Measurements from ENCODE around the gene KIAA0930. TPM values are rescaled to one million over a fixed set of nuclear protein-coding genes. Genes with fewer than 3 reads are reported as not detected.
A peak's percentile ranks its signal among the peaks of the same experiment; 100 is the strongest.

KIAA0930 gene
- total RNA-seq, 1 donor, result 68.7 TPM

DNA sequence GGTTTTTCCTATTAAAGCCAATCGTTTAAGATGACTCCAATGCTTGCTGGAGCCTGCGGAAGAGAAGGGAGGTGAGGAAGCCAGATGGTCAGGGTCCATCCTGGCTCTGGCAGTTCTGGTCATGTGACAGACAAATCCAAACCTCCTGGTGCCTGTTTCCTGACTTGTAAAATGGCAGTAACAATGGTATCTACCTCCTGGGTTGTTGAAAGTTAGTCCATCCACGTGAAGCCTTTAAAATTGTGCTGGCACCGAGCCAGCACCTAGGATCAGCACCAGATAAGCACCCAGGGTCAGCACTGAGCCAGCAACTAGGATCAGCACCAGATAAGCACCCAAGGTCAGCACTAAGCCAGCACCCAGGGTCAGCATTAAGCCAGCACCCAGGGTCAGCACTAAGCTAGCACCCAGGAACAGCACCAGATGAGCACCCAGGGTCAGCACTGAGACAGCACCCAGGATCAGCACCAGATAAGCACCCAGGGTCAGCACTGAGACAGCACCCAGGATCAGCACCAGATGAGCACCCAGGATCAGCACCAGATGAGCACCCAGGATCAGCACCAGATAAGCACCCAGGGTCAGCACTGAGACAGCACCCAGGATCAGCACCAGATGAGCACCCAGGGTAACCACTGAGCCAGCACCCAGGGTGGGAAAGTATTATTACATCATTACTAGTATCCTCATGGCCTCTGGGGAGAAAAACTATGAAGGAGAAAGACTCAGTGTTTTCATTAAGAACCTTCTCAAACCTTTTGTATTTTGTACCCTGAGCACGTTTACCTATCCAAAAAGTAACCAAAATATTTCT is 17.2 kb downstream of the KIAA0930 start:
- DNase-seq (ENCODE audit: low read depth in 2 of 3, low spot score in 2 of 3), result no peak

DNA sequence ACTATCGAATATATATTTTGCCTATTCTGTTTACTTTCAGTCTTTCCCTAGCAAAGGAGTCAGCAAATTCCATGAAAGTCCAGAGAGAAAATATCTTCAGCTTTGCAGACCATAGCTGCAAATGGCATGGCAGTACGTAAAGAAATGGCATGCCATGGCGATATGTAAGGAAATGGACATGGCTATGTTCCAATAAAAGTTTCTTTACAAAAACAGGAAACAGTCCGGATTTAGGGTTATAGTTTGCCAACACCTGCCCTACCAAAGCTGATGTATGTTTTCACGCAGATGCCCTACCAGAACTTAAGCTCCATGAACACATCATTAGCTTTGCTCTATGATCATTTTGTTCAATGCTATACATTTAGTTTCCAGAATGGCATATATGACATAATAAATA is 19.5 kb downstream of the KIAA0930 start:
- DNase-seq (ENCODE audit: low read depth in 2 of 3, low spot score in 2 of 3), result peak in 1 of 3 donors; percentile 23

DNA sequence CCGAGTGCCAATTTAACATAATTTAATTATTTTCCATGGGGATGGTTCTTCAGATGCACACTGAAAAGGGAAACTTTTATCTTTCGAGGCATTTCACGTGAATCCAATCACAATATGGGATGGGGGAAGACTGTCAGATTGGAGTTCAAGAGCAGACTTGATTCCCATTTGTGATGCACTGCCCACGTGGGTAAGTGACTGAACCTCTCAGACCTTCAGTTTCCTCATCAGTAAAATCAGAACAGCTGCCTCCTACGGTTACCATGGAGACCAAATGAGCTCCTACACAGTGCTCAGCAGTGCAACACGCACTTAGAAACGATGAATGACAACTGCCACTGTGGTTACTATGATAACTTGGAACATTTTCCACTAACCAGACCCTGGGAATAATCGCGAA is 21.7 kb downstream of the KIAA0930 start:
- DNase-seq (ENCODE audit: low read depth in 2 of 3, low spot score in 2 of 3), result no peak

DNA sequence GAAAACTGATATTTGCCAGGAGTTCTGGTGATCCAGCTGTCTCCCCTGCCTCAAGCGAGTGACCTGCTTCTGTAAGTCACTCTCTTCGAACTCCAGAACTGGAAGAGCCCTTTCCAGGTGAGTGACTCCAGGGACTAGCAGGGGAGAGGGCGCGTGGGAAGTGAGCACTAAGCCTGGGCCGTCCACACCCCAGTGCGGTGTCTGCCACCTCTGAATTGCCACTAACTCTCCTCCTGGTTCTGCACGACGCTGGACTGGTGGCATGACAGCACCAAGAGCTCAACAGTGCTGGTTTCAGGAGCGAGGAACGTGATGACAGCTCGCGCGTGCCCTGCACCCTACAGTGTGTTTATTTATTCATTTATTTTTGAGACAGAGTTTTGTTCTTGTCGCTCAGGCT is 22.9 kb downstream of the KIAA0930 start:
- DNase-seq (ENCODE audit: low read depth in 2 of 3, low spot score in 2 of 3), result no peak

DNA sequence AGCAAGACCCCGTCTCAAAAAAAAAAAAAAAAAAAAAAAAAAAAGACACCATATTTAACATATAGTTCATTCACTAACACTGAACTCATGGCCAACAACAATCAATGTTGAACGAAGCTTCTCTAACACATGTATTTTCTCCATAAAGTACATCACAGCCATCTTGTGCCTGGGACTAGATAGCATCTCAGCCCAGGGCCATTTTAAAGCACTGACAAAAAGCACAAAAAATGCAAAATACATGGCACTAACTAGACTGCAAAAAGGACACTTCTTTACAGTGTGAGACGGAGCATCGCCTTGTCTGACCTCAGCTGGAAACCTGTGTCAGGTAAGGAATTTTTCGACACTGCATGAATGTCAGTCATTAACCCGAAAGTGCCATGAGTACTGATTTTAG is 23.3 kb downstream of the KIAA0930 start:
- no peak for DNase-seq (ENCODE audit: low read depth in 2 of 3, low spot score in 2 of 3)

DNA sequence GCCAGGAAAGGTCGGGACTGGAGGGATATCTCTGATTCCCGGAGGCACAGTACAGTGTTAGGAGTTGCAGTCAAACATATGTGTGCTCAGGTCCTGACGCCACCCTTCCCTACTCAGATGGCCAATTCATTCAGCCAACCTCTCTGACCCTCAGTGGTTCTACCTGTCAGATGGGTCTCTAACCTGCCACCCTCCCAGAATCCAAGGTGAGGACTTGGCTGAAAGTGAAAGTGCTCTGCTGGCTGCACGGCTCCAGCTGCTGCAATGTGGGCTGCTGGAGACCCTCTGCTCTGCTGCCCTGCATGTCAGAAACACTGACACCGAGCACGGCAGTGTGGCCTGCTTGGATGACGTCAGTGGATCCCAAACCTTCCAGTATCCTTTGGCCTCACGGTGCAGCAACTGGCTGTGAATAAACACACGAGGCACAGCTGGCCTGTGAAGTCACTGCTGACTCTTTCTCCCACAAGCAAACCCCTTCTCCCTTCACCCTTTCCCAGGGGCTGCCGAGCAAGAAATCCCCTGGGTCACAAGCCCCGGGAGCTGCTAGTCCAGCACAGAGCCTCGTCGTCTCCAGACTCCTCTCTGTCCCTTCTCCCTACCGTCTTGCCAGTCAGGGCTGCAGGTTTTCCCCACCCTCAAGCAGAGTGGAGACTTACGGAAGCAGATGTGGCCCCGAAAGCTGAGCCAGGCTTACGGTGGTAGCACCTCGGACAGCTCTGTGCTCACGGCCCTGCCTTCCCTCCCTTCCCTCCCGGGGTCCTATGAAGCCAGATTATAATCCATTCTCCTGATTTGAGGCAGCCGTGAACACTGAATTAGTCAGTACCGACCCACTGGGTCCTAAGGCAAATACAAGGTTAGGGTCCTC is 24.3 kb downstream of the KIAA0930 start:
- no peak for DNase-seq (ENCODE audit: low read depth in 2 of 3, low spot score in 2 of 3)

DNA sequence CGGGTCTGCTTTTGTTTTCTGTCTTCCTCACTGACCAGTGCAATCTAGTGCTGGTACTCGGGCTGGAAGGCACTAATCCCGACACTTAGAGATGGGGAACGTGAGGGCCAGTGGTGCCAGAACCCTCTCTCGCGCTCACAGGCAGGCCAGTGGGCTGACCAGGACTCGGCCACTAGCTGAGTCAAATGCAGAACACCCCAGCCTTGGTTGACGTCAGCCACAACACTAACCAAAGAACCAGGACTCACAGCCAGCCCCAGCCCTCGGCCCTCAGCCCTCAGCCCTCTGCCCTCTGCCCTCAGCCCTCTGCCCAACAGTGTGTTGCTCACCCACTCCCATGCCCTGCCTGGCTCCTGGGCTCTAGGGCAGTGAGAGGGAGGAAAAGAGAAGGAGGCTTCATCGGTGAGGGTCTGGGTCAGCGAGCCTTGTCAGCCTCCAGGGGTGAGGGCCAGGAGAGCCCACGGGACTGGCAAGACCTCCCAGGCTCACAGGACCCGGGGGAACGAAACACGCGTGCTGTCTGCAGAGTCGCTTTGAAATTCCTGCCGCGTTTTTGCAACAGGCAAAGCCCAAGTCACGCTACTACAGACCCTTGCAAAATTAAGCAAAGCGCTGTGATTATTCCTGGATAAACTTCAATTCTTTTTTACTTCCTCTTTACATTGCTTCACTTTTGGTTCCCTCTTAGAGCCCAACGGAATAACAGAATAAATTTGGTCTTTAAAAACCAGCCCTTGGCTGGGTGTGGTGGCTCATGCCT is 27.5 kb downstream of the KIAA0930 start:
- DNase-seq (ENCODE audit: low read depth in 2 of 3, low spot score in 2 of 3), result peak in 1 of 3 donors; percentile 46

DNA sequence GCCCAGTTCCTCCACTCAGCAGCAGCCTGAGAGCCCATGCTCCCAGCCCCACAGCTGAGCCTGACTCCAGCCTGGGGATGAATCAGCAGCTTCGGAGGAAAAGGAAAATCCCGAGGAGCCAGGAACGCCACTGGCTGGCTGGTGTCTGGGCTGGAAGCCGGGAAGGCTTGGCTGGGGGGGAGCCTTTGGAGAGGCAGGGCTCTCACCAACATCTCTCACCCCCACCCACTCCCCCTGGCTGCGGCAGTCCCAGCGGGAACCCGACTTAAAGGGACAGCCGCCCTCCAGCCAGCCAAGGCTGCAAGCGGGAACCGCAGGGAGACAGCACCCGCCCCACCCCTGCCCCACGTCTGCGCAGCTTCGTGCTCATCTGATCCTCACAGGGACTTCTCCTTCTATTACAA is 28.4 kb downstream of the KIAA0930 start:
- no peak for DNase-seq (ENCODE audit: low read depth in 2 of 3, low spot score in 2 of 3)

DNA sequence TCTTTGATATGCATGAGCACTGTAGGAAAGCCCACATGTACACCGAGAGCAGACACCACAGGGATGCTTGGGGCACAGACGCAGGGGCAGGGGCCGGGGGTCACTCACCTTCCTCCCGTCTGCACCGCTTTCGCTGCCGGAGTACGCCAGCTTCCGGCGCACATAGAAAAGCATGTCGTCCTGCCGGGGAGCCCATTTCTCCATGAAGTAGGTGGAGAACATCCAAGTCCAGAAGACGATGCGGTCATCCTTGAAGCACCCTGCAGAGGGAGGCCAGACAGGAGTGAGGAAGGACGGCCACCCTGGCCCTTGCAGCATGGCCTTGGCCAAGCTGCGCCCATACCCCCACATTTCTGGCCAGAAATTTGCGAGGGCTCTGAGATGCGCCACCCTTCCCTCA is 28.8 kb downstream of the KIAA0930 start:
- no peak for DNase-seq (ENCODE audit: low read depth in 2 of 3, low spot score in 2 of 3)

DNA sequence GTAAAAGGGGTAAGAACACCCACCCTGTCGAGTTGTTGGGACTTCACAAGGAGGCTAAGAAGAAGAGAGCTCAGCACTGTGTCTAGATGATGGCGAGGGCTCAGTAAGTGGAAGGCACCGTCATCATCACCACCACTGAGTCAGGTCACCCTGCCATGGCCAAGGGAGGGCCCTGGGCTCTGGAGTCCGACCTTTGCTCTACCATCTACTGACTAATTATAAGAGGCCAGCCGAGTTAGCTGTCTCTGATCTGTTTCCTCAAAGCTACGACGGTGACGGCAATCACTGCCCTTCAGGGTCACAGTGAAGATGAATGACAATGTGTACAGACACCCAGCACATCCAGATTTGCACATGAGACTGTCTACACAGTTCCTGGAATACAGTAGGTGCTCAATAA is 29.3 kb downstream of the KIAA0930 start:
- DNase-seq (ENCODE audit: low read depth in 2 of 3, low spot score in 2 of 3), result no peak

DNA sequence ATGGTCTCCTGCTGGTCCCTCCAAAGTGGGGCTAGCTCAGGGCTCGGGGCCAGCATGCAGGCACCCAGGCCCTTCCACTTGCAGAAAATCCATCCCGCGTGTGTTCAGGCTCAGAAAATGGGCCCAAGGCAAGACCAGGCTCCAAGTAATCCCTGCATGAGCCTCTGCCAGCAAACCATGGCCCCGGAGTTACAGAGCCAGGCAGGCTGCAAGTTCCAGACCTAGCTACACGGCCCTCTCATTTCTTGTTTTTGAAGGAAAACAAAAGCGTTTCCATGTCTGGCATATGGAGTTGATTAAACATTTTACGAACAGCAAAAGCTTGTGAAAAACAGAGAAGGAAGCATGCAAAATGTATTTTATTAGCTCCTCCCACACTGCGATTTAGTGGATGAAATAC is 29.7 kb downstream of the KIAA0930 start:
- no peak for DNase-seq (ENCODE audit: low read depth in 2 of 3, low spot score in 2 of 3)

DNA sequence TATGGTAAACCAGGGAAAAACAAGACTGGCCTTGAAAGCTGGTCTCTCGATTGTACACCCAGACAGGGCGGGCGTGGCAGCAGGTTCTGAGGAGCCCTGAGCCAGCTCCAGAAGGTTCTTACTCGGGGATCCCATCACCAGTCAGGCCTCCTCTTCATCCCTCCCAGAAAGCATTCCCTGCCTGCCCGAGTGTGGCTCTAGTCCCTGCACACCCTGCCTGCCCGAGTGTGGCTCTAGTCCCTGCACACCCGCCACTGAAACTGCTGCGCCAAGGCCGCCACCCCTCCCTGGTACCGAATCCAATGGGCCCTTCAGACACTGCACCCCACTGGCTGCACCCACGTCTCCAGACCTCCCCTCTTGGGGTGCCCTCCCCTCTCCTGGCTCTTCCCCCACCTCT is 30.1 kb downstream of the KIAA0930 start:
- DNase-seq (ENCODE audit: low read depth in 2 of 3, low spot score in 2 of 3), result no peak

DNA sequence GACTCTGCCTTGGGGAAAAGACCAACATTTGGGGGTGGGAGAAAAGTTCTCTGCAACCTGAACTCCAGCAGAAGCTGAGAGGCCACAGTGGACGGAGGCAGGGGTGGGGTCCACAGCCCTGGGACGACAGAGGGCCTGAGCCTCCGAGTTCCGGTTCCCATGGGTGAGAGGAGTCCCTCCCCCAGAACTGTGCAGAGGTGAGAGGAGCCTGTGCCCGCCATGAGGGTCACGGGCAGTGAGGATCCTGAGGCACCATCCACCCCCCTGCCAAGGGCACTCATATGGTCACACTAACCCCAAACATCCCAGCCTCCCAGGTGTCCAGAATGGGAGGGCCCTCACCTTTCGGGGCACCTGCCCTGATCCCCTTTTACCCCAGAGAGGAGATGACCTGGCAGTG is 30.5 kb downstream of the KIAA0930 start:
- DNase-seq (ENCODE audit: low read depth in 2 of 3, low spot score in 2 of 3), result no peak

DNA sequence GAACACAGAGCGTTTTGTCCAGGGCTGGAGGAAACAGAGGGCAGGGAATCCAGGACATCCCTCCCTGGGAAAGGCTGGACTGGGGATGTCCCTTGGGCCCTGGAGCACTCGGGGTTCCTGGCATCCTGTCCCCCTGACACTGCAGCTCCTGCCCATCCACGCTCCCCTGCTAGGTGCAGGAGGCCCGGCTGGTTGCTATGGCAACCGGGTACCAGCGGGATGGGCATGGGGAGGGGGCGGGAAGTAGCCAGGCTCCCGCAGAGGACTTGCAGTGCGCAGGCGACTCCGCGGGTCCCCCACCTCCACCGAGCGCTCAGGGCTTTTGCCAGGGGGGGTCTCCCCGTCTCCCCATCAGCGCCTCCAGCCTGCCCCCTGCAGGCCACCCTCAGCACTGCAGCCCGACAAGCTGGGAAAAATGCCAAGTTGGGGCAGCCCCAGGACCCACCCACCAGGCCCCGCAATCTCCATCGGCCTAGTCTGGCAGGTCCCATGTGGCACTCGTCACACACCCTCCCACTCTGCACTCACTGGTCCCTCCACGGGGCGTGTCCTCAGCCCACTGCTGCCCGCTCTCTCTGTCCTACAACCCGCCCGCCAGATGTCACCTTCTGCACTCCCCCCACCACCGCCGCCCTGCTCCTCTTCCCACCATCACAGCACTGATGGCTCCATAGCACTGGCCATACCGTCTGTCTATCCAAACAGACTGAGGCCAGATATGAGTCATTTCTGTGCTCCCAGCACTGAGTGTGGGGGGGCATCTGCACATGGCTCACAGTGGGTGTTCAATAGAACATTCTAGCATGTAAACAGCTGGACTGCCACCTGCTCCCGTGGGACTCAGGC is 31.5 kb downstream of the KIAA0930 start:
- DNase-seq (ENCODE audit: low read depth in 2 of 3, low spot score in 2 of 3), result peak in 1 of 3 donors; percentile 13

DNA sequence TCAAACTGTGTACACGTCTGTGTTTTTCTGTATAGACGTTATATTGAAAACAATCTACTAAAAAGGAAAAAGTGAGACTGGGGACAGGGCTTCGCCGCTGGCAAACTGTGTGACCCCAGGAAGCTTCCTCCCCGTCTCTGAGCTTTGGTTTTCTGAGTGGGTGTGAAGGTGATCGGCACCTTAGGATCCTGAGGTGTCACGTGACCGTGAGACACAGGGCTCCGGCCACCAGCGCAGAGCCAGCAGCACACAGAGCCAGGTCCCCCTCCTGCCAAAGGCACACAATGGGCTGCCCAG is 32.0 kb downstream of the KIAA0930 start:
- DNase-seq (ENCODE audit: low read depth in 2 of 3, low spot score in 2 of 3), result no peak

DNA sequence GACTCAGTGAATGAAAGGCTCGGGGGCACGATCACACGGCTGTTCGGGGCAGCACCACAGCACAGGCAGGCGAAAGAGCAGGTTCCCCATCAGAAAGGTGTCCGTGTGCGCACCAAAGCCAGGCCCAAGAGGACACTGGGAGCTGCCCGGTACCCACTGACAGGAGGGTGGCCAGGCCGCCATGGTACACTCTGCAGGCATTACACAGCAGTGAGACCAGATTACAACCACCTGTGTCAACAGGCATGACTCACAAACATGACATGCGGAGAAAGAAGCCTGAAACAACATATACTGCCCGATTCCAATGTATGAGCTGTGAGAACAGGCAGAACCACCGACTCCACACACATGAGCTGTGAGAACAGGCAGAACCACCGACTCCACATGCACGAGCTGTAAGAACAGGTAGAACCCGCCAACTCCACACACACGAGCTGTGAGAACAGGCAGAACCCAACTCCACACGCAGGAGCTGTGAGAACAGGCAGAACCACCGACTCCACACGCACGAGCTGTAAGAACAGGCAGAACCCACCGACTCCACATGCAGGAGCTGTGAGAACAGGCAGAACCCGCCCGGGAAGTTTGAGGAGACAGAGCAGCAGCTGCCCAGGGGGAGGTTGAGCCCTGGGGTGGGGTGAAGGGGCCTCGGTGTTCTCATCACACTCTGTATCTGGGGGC is 32.6 kb downstream of the KIAA0930 start:
- DNase-seq (ENCODE audit: low read depth in 2 of 3, low spot score in 2 of 3), result no peak

DNA sequence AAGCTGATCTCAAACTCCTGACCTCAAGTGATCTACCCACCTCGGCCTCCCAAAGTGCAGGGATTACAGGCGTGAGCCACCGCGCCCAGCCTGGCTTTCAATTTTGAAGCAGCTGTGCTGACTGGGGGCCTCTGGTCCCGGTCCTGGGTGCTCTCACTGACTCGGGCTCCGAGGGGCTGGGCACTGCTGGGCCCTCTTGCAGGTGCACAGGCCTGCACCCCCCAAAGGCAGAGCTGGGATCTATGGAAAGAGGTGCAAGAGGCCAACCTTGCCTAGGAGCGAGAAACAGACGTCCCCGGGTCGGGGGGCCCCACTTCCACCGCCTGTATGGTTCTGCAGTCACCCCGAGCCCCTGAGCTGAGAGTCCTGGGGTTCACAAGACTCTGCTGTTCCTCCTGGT is 33.2 kb downstream of the KIAA0930 start:
- DNase-seq (ENCODE audit: low read depth in 2 of 3, low spot score in 2 of 3), result no peak

DNA sequence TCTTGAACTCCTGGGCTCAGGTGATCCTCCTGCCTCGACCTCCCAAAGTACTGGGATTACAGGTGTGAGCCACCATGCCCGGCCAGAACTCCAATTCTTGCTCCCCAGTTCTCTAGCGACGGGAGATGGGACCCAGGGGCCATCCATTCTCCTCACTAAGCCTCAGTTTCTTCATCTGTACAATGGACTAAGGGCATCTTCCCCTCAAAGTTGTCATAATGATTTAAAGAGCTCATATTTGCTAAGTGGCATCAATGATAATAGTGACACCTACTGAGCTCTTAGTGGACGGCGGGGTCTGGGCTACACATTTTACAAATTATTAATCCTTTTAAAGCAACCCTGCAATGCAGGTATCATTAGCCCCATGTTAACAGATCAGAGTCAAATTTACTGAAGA is 34.5 kb downstream of the KIAA0930 start:
- DNase-seq (ENCODE audit: low read depth in 2 of 3, low spot score in 2 of 3), result no peak

DNA sequence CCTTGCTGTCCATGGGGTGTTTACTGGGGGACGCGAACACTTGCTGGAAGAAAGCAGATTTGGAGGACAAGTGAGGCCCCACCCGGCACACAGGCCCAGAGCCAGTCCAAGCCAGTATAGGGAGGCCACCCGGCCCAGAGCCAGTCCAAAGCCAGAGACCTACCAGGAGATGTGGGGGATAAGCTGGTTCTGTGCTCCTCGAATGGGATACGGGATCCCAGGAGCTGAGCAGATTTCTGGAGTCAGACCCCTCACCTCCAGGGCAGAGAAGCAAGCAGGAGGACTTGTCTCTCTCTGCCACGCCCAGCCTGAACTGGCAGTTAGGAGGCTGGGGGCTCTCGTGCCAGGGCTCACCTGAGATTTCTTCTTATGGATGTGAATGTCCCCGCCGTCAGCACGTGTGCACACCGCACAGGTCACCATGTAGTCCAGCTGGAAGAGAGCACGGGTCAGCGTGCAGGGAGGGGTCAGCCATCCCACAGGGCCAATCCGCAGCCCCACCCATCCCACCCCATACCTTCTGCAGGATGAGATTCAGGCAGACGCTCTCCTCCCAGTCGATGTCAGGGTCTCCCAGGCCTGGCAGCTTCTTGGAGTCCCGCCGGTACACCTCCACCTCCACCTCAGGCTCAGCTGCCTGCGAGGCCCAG is 35.3 kb downstream of the KIAA0930 start:
- DNase-seq (ENCODE audit: low read depth in 2 of 3, low spot score in 2 of 3), result no peak
